ENCODE measurements around the gene CCK.

The CCK gene

GRCh38 chr3:42224658-42225421 lies 41.1 kb downstream of the CCK start:
- H3K4me3 Mint-ChIP-seq: no peak overlapping the region
- H3K9me3 Mint-ChIP-seq: no peaks in the 10 kb centered on the region
- peaks cover 6% of the 10 kb centered on the region for H3K4me1 Mint-ChIP-seq (ENCODE audit: low read depth)
- peaks cover 6% of the 10 kb centered on the region for H3K36me3 Mint-ChIP-seq (ENCODE audit: low read depth)
- H3K27me3 Mint-ChIP-seq (ENCODE audit: low read depth): no peaks in the 10 kb centered on the region
- no peak overlapping the region for H3K27ac Mint-ChIP-seq

GRCh38 chr3:42224178-42224577 lies 41.8 kb downstream of the CCK start:
- H3K4me1 Mint-ChIP-seq (ENCODE audit: low read depth): peaks cover 6% of the 10 kb centered on the region
- H3K27me3 Mint-ChIP-seq (ENCODE audit: low read depth): no peaks in the 10 kb centered on the region
- H3K9me3 Mint-ChIP-seq: no peaks in the 10 kb centered on the region
- peaks cover 6% of the 10 kb centered on the region for H3K36me3 Mint-ChIP-seq (ENCODE audit: low read depth)
- no peak overlapping the region for H3K27ac Mint-ChIP-seq
- H3K4me3 Mint-ChIP-seq: no peak overlapping the region

- Mint-ChIP-seq H3K36me3 (ENCODE audit: low read depth) (peaks cover 6% of the 10 kb centered on the region), H3K27me3 (ENCODE audit: low read depth) (no peaks in the 10 kb centered on the region), H3K4me1 (ENCODE audit: low read depth) (peaks cover 6% of the 10 kb centered on the region), H3K9me3 (no peaks in the 10 kb centered on the region), H3K4me3 (no peak overlapping the region), H3K27ac (no peak overlapping the region)
Observed at GRCh38 chr3:42222942-42223693, 42.9 kb downstream of the CCK start.

- peaks cover 8% of the 10 kb centered on the region for H3K36me3 Mint-ChIP-seq (ENCODE audit: low read depth)
- peaks cover 19% of the 10 kb centered on the region for H3K4me1 Mint-ChIP-seq (ENCODE audit: low read depth)
- no peaks in the 10 kb centered on the region for H3K9me3 Mint-ChIP-seq
- no peak overlapping the region for H3K27ac Mint-ChIP-seq
- no peaks in the 10 kb centered on the region for H3K27me3 Mint-ChIP-seq (ENCODE audit: low read depth)
- H3K4me3 Mint-ChIP-seq: no peak overlapping the region
Observed at GRCh38 chr3:42220436-42221121, 45.4 kb downstream of the CCK start.

GRCh38 chr3:42216931-42217333 lies 49.1 kb downstream of the CCK start:
- Mint-ChIP-seq H3K36me3 (ENCODE audit: low read depth) (peaks cover 4% of the 10 kb centered on the region), H3K4me3 (peak overlapping the region; percentile 1), H3K9me3 (no peaks in the 10 kb centered on the region)

GRCh38 chr3:42216302-42216701 lies 49.7 kb downstream of the CCK start:
- Mint-ChIP-seq H3K36me3 (ENCODE audit: low read depth) (peaks cover 10% of the 10 kb centered on the region), H3K27me3 (ENCODE audit: low read depth) (no peaks in the 10 kb centered on the region), H3K9me3 (no peaks in the 10 kb centered on the region), H3K27ac (peak overlapping the region; percentile 80), H3K4me1 (ENCODE audit: low read depth) (peaks cover 47% of the 10 kb centered on the region), H3K4me3 (peak overlapping the region; percentile 64)

More at GRCh38 chr3:42216931-42217333, 49.1 kb downstream of the CCK start:
- Mint-ChIP-seq H3K27ac (peak overlapping the region; percentile 69), H3K4me1 (ENCODE audit: low read depth) (peaks cover 44% of the 10 kb centered on the region), H3K27me3 (ENCODE audit: low read depth) (no peaks in the 10 kb centered on the region)

- no peak overlapping the region for H3K27ac Mint-ChIP-seq
- H3K9me3 Mint-ChIP-seq: no peaks in the 10 kb centered on the region
- H3K4me1 Mint-ChIP-seq (ENCODE audit: low read depth): peaks cover 48% of the 10 kb centered on the region
Observed at GRCh38 chr3:42214565-42215283, 51.3 kb downstream of the CCK start.

GRCh38 chr3:42214064-42214463 lies 51.9 kb downstream of the CCK start:
- Mint-ChIP-seq H3K4me3 (no peak overlapping the region), H3K27ac (peak overlapping the region; percentile 8), H3K36me3 (ENCODE audit: low read depth) (peaks cover 23% of the 10 kb centered on the region), H3K27me3 (ENCODE audit: low read depth) (no peaks in the 10 kb centered on the region), H3K9me3 (no peaks in the 10 kb centered on the region), H3K4me1 (ENCODE audit: low read depth) (peaks cover 49% of the 10 kb centered on the region)

More at GRCh38 chr3:42214565-42215283, 51.3 kb downstream of the CCK start:
- H3K27me3 Mint-ChIP-seq (ENCODE audit: low read depth): no peaks in the 10 kb centered on the region
- H3K36me3 Mint-ChIP-seq (ENCODE audit: low read depth): peaks cover 17% of the 10 kb centered on the region
- no peak overlapping the region for H3K4me3 Mint-ChIP-seq

GRCh38 chr3:42213417-42213816 lies 52.6 kb downstream of the CCK start:
- no peak overlapping the region for H3K4me3 Mint-ChIP-seq
- H3K27me3 Mint-ChIP-seq (ENCODE audit: low read depth): no peaks in the 10 kb centered on the region
- H3K4me1 Mint-ChIP-seq (ENCODE audit: low read depth): peaks cover 49% of the 10 kb centered on the region
- no peaks in the 10 kb centered on the region for H3K9me3 Mint-ChIP-seq
- H3K36me3 Mint-ChIP-seq (ENCODE audit: low read depth): peaks cover 27% of the 10 kb centered on the region
- H3K27ac Mint-ChIP-seq: no peak overlapping the region

GRCh38 chr3:42210726-42211125 lies 55.3 kb downstream of the CCK start:
- peaks cover 25% of the 10 kb centered on the region for H3K36me3 Mint-ChIP-seq (ENCODE audit: low read depth)
- no peaks in the 10 kb centered on the region for H3K27me3 Mint-ChIP-seq (ENCODE audit: low read depth)
- no peaks in the 10 kb centered on the region for H3K9me3 Mint-ChIP-seq
- H3K4me3 Mint-ChIP-seq: no peak overlapping the region
- no peak overlapping the region for H3K27ac Mint-ChIP-seq
- peaks cover 30% of the 10 kb centered on the region for H3K4me1 Mint-ChIP-seq (ENCODE audit: low read depth)

GRCh38 chr3:42209917-42210316 lies 56.1 kb downstream of the CCK start:
- H3K4me3 Mint-ChIP-seq: no peak overlapping the region
- no peak overlapping the region for H3K27ac Mint-ChIP-seq
- H3K36me3 Mint-ChIP-seq (ENCODE audit: low read depth): peaks cover 25% of the 10 kb centered on the region
- H3K27me3 Mint-ChIP-seq (ENCODE audit: low read depth): no peaks in the 10 kb centered on the region
- no peaks in the 10 kb centered on the region for H3K9me3 Mint-ChIP-seq
- H3K4me1 Mint-ChIP-seq (ENCODE audit: low read depth): peaks cover 27% of the 10 kb centered on the region

Data from T-helper 1 cell treated with Interleukin-12 subunit alpha and Interleukin-12 subunit beta and Interleukin-4 antibody, amounts not matched to agents 30 μg/mL and 1 μg/mL, for 36 hours (primary cell).